Trophoblast cell (in vitro differentiated cells and primary cell): Measurements from ENCODE around the gene ACAD10.

Experiments used
- DNase-seq, 2 donors: peaks; one replicate each; pipeline ENCODE4 v3.0.0-alpha.2; 2016
- H2AFZ ChIP-seq: 2 replicates; pipeline ENCODE4 v1.6.1; 2013; ENCODE audit warnings: low read length, moderate library complexity, mild to moderate bottlenecking; ENCODE audit not compliant: insufficient read depth, poor library complexity
- H2AK5ac ChIP-seq: 2 replicates; pipeline ENCODE4 v1.6.1; 2013; ENCODE audit warnings: mild to moderate bottlenecking, low read length
- H2BK120ac ChIP-seq: 2 replicates; pipeline ENCODE4 v1.6.1; 2013; ENCODE audit warnings: low read length, mild to moderate bottlenecking, moderate library complexity; ENCODE audit not compliant: insufficient read depth, poor library complexity
- H2BK12ac ChIP-seq: 2 replicates; pipeline ENCODE4 v1.6.1; 2013; ENCODE audit warnings: mild to moderate bottlenecking, low read length, moderate library complexity
- H2BK5ac ChIP-seq: 2 replicates; pipeline ENCODE4 v1.6.1; 2013; ENCODE audit warnings: low read length, low read depth, moderate library complexity, mild to moderate bottlenecking; ENCODE audit not compliant: poor library complexity
- H3K14ac ChIP-seq: 2 replicates; pipeline ENCODE4 v1.6.1; 2013; ENCODE audit warnings: mild to moderate bottlenecking, low read length
- H3K18ac ChIP-seq: 2 replicates; pipeline ENCODE4 v1.6.1; 2013; ENCODE audit warnings: mild to moderate bottlenecking, low read length
- H3K23ac ChIP-seq: 2 replicates; pipeline ENCODE4 v1.6.1; 2013; ENCODE audit warnings: low read length
- H3K27ac ChIP-seq: 2 replicates; pipeline ENCODE4 v1.5.1; 2013; ENCODE audit warnings: low read depth, mild to moderate bottlenecking, inconsistent platforms, low read length, moderate library complexity
- H3K27me3 ChIP-seq: 2 replicates; pipeline ENCODE4 v1.6.1; 2013; ENCODE audit warnings: inconsistent platforms, mild to moderate bottlenecking, low read length, moderate library complexity; ENCODE audit not compliant: insufficient read depth
- H3K36me3 ChIP-seq, 2 experiments: 1 replicate in 1 of 2; 2 replicates in 1 of 2; pipeline ENCODE4 v1.6.1; 2013; ENCODE audit warnings: low read length in 2 of 2, mild to moderate bottlenecking in 2 of 2, moderate library complexity in 1 of 2; ENCODE audit not compliant: insufficient read depth in 2 of 2, control insufficient read depth in 1 of 2
- H3K4ac ChIP-seq: 2 replicates; pipeline ENCODE4 v1.6.1; 2013; ENCODE audit warnings: low read depth, mild to moderate bottlenecking, low read length, moderate library complexity
- H3K4me1 ChIP-seq, 2 experiments: 1 replicate in 1 of 2; 2 replicates in 1 of 2; pipeline ENCODE4 v1.6.1; 2013; ENCODE audit warnings: low read length in 2 of 2, mild to moderate bottlenecking in 2 of 2, moderate library complexity in 1 of 2; ENCODE audit not compliant: insufficient read depth in 2 of 2, control insufficient read depth in 1 of 2
- H3K4me2 ChIP-seq: 2 replicates; pipeline ENCODE4 v1.6.1; 2013; ENCODE audit warnings: inconsistent platforms, mild to moderate bottlenecking, low read length, moderate library complexity
- H3K4me3 ChIP-seq: 2 replicates; pipeline ENCODE4 v1.5.1; 2013; ENCODE audit warnings: mild to moderate bottlenecking, low read depth, low read length, inconsistent platforms
- H3K79me1 ChIP-seq: one replicate; pipeline ENCODE4 v1.6.1; 2013; ENCODE audit warnings: low read length
- H3K79me2 ChIP-seq: 2 replicates; pipeline ENCODE4 v1.6.1; 2013; ENCODE audit warnings: low read length, mild to moderate bottlenecking; ENCODE audit not compliant: control insufficient read depth, insufficient read depth, poor library complexity
- H3K9ac ChIP-seq: 2 replicates; pipeline ENCODE4 v1.6.1; 2013; ENCODE audit warnings: mild to moderate bottlenecking, low read length
- H3K9me3 ChIP-seq: 2 replicates; pipeline ENCODE4 v1.6.1; 2013; ENCODE audit warnings: low read depth, mild to moderate bottlenecking, control low read depth, inconsistent platforms, low read length; ENCODE audit not compliant: insufficient read depth
- H4K12ac ChIP-seq: 2 replicates; pipeline ENCODE4 v1.6.1; 2013; ENCODE audit warnings: low read depth, mild to moderate bottlenecking, low read length, moderate library complexity
- H4K8ac ChIP-seq: 2 replicates; pipeline ENCODE4 v1.6.1; 2013; ENCODE audit warnings: low read depth, mild to moderate bottlenecking, low read length, moderate library complexity
- H4K91ac ChIP-seq: one replicate; pipeline ENCODE4 v1.6.1; 2013; ENCODE audit warnings: low read depth, mild to moderate bottlenecking, low read length, moderate library complexity
- WGBS: extraction: QIAGEN DNeasy Blood & Tissue Kit; methylation state at CpG from one replicate; pipeline ENCODE4 v1.1.7; 2013; ENCODE audit warnings: missing lambda C conversion rate; ENCODE audit not compliant: insufficient read length, insufficient coverage; ENCODE audit errors: extremely low coverage; 5-methylcytosine and 5-hydroxymethylcytosine counted together

The ACAD10 gene

GRCh38 chr12:111775205-111776193 is 89.6 kb downstream of the ACAD10 start:
- H2AK5ac ChIP-seq = peak overlapping the region; percentile 65
- peak overlapping the region; percentile 39 for H2BK12ac ChIP-seq
- no peaks in the 10 kb centered on the region for H3K27me3 ChIP-seq
- peak overlapping the region; percentile 61 for H2BK120ac ChIP-seq
- H3K18ac ChIP-seq = peak overlapping the region; percentile 77
- peaks cover 10 to 20% of the 10 kb centered on the region in 2 experiments for H3K36me3 ChIP-seq
- peaks cover 18% of the 10 kb centered on the region for H3K79me1 ChIP-seq
- H3K9ac ChIP-seq = no peak overlapping the region
- peak overlapping the region; percentile 47 for H4K8ac ChIP-seq
- peak overlapping the region; percentile 79 for H2BK5ac ChIP-seq
- H3K4me2 ChIP-seq = peak overlapping the region; percentile 21
- H3K79me2 ChIP-seq = peaks cover 3% of the 10 kb centered on the region
- no peak overlapping the region for H3K4me3 ChIP-seq
- peak overlapping the region; percentile 47 for H3K14ac ChIP-seq
- peak; percentile 21 to 38 for DNase-seq
- peak overlapping the region; percentile 85 for H3K27ac ChIP-seq
- no peak overlapping the region for H4K12ac ChIP-seq
- no peak overlapping the region for H3K23ac ChIP-seq
- H3K4ac ChIP-seq = peak overlapping the region; percentile 35
- H4K91ac ChIP-seq = peak overlapping the region; percentile 73
- no peaks in the 10 kb centered on the region for H3K9me3 ChIP-seq
- H3K4me1 ChIP-seq = peaks cover 21 to 30% of the 10 kb centered on the region in 2 experiments
- H2AFZ ChIP-seq = peak overlapping the region; percentile 4
- WGBS = no CpG with 5 or more reads among the region's 15 CpGs

DNA sequence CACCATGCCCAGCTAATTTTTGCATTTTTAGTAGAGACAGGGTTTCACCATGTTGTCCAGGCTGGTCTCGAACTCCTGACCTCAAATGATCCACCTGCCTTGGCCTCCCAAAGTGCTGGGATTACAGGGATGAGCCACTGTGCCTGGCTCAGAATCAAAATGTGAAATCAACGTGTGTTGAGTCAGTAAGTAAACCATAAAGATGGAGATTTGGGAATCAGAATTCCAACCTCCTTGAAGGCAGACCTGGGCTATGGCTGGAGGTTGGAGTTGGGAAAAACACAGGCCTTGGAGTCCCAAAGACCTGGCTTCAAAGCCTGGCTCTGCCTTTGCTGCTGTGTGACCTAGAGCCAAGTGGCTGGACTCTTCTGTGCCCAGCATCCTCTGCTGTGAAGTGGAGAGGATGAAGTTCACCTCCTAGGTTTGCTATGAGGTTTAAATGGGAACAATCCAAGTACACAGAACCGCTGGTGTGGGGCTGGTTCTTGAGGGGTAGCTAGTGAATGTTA is 91.0 kb downstream of the ACAD10 start:
- Histone ChIP-seq H3K4ac (no peak overlapping the region), H3K79me1 (peaks cover 18% of the 10 kb centered on the region), H3K36me3 (peaks cover 15 to 22% of the 10 kb centered on the region in 2 experiments), H2AK5ac (no peak overlapping the region), H3K27me3 (no peaks in the 10 kb centered on the region), H3K23ac (no peak overlapping the region), H3K4me2 (no peak overlapping the region), H4K8ac (no peak overlapping the region), H2BK5ac (no peak overlapping the region), H2BK120ac (no peak overlapping the region), H3K9ac (no peak overlapping the region), H3K4me1 (peaks cover 21 to 30% of the 10 kb centered on the region in 2 experiments), H3K4me3 (no peak overlapping the region), H3K14ac (no peak overlapping the region), H2AFZ (no peak overlapping the region), H3K18ac (peak overlapping the region; percentile 7), H2BK12ac (no peak overlapping the region), H3K9me3 (peaks cover 3% of the 10 kb centered on the region), H4K12ac (no peak overlapping the region), H3K79me2 (peaks cover 3% of the 10 kb centered on the region), H3K27ac (no peak overlapping the region), H4K91ac (no peak overlapping the region)
- no CpG with 5 or more reads among the region's 3 CpGs for WGBS
- no peak for DNase-seq

- H3K4ac ChIP-seq = no peak overlapping the region
- H4K8ac ChIP-seq = no peak overlapping the region
- peaks cover 3% of the 10 kb centered on the region for H3K9me3 ChIP-seq
- H3K4me3 ChIP-seq = no peak overlapping the region
- H2BK5ac ChIP-seq = no peak overlapping the region
- H3K23ac ChIP-seq = no peak overlapping the region
- no peak overlapping the region for H2AFZ ChIP-seq
- no CpG with 5 or more reads among the region's 16 CpGs for WGBS
- peaks cover 18% of the 10 kb centered on the region for H3K79me1 ChIP-seq
- no peak overlapping the region for H3K14ac ChIP-seq
- no peak overlapping the region for H3K18ac ChIP-seq
- peak overlapping the region; percentile 31 for H2AK5ac ChIP-seq
- peaks cover 21 to 30% of the 10 kb centered on the region in 2 experiments for H3K4me1 ChIP-seq
- no peak overlapping the region for H4K12ac ChIP-seq
- H3K36me3 ChIP-seq = peaks cover 15 to 22% of the 10 kb centered on the region in 2 experiments
- no peaks in the 10 kb centered on the region for H3K27me3 ChIP-seq
- DNase-seq = no peak
- no peak overlapping the region for H2BK120ac ChIP-seq
- no peak overlapping the region for H3K9ac ChIP-seq
- no peak overlapping the region for H3K4me2 ChIP-seq
- H3K27ac ChIP-seq = no peak overlapping the region
- H3K79me2 ChIP-seq = peaks cover 3% of the 10 kb centered on the region
- no peak overlapping the region for H2BK12ac ChIP-seq
- no peak overlapping the region for H4K91ac ChIP-seq
Measured at GRCh38 chr12:111777345-111778045, 91.6 kb downstream of the ACAD10 start.

- peaks cover 1% of the 10 kb centered on the region for H3K79me2 ChIP-seq
- H4K8ac ChIP-seq = no peak overlapping the region
- peaks cover 11 to 14% of the 10 kb centered on the region in 2 experiments for H3K4me1 ChIP-seq
- H3K4me2 ChIP-seq = no peak overlapping the region
- H3K23ac ChIP-seq = no peak overlapping the region
- H4K91ac ChIP-seq = no peak overlapping the region
- no peak overlapping the region for H2BK12ac ChIP-seq
- no peak overlapping the region for H2BK5ac ChIP-seq
- no peak overlapping the region for H2AFZ ChIP-seq
- H2AK5ac ChIP-seq = no peak overlapping the region
- H3K27ac ChIP-seq = no peak overlapping the region
- H3K4me3 ChIP-seq = no peak overlapping the region
- H3K9me3 ChIP-seq = peaks cover 3% of the 10 kb centered on the region
- no peak overlapping the region for H3K18ac ChIP-seq
- H2BK120ac ChIP-seq = no peak overlapping the region
- peaks cover 10% of the 10 kb centered on the region for H3K79me1 ChIP-seq
- no peak overlapping the region for H3K9ac ChIP-seq
- peaks cover 37 to 41% of the 10 kb centered on the region in 2 experiments for H3K36me3 ChIP-seq
- no peak overlapping the region for H3K4ac ChIP-seq
- H3K27me3 ChIP-seq = no peaks in the 10 kb centered on the region
- H3K14ac ChIP-seq = no peak overlapping the region
- no peak overlapping the region for H4K12ac ChIP-seq
- no peak for DNase-seq
- no CpG with 5 or more reads among the region's 10 CpGs for WGBS
Measured at GRCh38 chr12:111780166-111780565, 94.3 kb downstream of the ACAD10 start.
